DMS53 treated with DMSO at 0.1 percent for 48 hours (cell line): ENCODE data around the gene GABRR2.
A peak's percentile ranks its signal among the peaks of the same experiment; 100 is the strongest.
"Not testable (repeated sequence)": the region's sequence is repeated elsewhere in the genome, so short reads cannot be mapped to it uniquely, and the experiment has no call there.

Experiments used
- DNase-seq: peaks from one replicate; lab custom pipeline; 2025; ENCODE audit not compliant: unreplicated experiment; lab: John Stamatoyannopoulos, UW

GABRR2 gene

DNA sequence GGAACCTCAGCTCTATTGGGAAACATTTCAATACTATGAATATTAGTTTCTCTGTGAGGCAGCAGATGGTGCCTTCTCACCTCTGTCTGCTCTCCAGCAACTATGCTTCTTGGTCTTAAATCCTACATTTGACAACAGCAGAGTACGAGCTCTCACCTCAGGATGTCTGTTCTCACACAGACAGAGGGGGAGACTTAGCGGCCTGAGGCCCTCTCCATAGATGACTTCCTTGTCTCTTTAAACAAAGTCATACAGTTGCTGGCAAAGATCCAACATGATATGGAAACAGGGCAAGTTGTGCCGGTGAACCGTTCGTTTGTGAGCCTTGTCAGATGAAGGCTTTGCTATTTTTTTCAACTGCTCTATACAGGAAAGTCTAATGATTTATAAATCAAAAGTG lies 54.3 kb downstream of the GABRR2 start:
- DNase-seq, result no peak

DNA sequence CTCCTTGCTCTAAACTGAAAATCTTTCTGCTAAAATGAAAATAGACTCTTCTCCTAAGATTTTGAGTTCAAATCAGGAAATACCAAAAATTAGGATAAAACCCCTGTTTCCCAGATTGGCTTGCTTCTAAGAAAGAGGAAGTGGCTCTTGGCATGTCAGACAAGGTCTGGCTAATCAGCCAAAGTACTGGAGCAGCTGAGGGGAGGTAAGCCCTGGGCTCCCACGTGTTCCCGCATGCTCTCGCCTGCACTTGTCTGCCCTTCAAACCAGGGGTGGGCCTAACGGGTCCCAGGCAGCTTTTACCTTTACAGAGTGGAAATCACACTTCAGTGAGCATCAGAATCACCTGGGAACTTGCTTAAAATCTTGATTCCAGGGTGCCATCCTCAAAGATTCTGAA lies 54.8 kb downstream of the GABRR2 start:
- DNase-seq, result no peak

DNA sequence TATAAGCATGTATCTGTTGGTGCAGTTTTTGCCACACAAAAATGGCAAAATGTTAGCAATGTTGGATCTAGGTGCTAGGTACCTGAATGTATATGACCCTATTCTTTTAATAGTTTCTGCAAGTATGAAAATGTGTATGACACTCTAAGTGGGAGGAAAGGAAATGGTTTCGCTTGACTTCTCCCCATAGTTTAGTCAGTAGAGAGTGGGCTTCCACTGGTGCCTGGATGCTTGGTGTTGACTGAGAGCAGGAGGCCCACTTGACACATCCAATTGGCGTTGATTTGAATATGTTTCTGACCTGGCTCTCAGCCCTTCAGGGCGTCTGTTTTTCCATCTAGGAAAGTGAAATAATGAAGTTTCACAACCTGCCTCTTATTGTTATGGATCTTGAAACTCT lies 56.2 kb downstream of the GABRR2 start:
- DNase-seq, result no peak

DNA sequence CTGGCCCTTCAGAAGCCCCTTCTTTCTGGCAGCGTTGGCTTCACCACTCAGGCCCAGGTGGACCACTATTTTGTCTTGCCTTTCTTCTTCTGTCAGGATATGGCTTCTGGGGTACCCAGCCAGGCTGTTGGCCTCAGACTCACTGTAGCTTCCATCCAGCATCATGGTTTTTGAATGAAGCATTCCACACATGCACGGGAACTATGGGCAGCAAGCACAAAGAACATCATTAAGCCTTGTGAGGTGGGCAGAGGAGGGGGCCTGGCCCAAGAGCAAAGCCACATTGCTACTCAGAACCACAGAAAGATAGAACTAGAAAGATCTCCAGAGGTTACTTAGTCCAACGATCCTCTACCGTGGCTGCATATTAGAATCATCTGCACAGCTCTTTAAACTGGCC lies 57.3 kb downstream of the GABRR2 start:
- DNase-seq, result no peak

DNA sequence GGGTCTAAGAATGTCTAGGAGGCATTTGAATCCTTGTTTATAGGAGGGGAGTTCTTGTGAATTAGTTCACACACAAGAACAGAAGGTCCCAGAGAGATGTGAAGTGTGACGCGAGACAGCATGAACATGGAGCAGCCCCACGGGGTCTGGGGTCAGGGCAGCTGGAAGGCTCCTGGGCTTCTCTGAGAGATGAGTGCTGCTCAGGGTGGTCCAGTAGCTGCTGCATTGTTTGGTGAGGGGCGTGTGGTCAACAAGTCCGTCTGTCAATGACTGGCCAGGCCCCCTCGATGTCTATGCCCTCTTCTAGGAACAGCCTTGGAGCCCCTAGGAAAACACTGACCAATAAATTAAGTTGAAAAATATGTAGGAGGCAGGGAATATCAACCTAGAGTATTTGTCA lies 57.8 kb downstream of the GABRR2 start:
- no peak for DNase-seq

DNA sequence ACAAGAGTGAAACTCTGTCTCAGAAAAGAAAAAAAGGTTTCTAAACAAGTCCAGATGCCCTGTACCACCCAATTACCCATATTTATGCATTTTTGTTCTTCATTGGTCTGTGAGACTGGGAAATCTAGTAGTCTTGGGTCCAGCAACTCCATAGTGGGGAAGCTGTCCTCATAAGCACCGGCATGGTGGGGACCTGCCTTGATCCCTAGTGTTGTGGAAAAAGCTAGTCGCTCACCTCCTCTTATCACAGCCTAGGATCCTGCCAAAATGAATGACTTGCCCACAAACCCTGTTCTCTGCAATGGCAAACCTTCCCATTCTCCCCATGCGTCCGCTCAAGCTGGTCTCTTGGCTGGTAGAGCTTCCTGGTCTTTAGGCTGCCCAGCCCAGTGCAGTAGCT lies 59.7 kb downstream of the GABRR2 start:
- no peak for DNase-seq

DNA sequence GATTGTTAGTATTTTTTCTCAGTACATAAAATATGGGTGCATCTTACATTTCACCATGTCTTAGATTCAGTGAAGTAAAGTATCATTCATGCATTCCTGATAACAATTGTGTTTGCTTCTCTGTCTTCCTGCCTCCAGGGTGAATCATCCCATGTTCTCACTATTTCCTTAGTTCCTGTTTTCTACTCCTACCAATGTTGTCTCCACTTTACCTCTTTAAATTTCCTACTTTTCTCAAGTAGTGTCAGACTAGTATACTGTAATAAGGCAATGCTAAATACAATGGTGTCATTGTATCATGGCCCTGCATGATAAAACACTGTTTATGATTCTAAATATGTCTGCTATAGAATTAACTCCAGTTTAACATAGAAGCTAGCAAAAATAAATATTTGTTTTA lies 60.5 kb downstream of the GABRR2 start:
- no peak for DNase-seq

DNA sequence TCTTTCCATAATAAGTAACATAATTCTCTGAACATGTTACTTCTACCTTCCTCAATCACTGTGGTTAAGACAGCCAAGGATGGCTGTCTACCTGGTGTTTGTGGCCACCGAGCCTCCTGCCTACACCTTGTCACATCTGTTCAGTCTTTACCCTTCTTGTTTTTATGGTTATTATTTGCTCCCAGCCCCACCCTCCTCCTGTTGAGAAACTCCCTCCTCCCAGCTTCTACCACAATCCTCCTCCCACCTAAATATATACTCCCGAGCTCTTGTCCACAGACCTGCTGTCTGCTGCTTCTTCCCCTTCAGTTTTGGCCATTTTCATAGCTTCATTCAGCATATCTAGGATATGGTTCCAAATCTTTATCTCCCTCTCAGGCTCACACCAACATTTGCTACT lies 62.2 kb downstream of the GABRR2 start:
- DNase-seq, result no peak

DNA sequence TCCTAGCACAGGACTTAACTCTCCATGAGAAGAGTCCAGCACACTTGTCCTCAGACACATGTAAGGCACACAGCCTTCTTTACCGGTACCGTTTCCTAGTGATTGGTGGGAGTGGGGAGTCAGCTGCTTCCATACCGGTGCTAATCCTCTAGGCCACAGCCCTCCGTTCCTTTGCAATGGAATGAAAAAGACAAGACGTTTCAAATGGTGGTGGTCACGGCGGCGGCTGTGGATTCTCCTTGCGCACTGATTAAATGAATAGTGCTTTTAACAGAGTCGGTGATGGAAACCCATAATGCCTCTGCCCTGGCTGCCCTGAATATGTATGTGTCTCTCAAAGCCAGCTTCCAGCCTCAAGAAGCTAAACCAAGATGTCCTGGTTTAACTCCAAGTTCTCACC lies 63.1 kb downstream of the GABRR2 start:
- DNase-seq, result no peak

DNA sequence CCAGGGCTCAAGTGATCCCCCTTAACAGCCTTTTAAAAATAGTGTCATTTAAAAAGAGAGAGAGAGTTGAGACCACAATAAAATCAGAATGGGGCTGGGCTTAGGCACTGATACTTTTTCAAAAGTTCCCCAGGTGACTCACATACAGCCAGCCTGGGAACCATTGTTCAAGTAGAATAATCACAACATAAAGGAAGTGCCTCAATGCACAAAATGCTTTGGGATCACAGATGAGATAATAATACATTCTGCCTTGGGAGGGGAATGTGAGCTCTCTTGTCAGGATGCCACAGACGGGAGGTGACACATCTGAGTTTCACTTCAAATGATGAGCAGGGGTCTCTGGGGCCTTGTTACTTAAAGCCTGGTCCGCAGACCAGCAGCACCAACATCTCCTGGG lies 63.9 kb downstream of the GABRR2 start:
- no peak for DNase-seq

DNA sequence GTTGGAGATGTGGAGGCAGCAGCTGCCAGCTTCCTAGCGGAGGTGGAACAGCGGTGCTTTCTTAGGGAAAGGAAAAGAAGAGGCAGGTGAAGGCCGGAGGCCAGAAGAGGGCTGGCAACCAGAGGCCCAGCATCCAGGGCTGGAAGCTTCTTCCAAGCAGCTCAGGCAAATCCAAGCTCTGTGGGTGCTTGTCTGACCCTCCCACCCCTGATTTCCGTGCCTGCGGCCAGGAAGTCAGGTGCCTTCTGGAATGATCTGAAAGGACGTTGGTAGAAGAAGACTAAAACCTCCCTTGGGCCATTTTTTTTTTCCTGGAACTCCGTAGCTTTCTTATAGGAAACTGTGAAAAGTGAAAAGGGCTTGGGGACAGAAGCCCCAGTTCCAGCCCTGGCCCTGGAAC lies 64.9 kb downstream of the GABRR2 start:
- no peak for DNase-seq

DNA sequence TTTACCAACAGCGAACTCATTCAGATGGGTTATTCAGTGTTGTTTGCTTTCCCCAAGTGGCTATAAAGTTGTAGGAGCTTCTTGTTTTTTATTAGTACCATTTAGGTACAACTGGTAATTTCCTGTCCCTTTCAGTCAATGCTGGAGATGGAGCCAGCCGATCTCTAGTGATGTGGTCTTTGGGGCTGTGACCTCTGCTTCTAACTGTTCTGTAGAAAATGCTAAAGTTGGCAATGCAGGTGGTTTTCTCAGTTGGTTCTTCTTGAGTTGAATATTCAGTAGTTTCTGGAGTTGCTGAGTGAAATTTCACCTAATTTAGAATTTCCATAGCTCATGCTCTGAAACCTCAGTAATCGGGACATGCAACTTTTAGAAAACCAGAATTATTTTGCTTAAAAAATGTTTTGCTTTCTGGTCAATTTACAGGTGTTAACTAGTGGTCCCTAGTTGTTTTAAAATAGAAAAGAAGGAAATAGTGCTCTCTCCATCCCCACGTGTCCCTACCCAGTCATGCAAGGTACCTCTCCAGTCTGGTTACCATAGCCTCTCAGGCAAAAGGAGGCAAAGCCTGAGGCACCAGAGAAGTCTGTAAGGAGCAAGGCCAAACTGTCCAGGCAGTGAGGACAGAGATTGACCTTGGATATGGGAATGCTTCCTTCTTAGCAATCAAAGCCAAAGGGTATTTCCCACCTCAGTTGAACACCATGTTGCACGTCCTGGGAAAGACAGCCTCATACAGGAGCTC lies 70.7 kb downstream of the GABRR2 start:
- DNase-seq, result no peak

DNA sequence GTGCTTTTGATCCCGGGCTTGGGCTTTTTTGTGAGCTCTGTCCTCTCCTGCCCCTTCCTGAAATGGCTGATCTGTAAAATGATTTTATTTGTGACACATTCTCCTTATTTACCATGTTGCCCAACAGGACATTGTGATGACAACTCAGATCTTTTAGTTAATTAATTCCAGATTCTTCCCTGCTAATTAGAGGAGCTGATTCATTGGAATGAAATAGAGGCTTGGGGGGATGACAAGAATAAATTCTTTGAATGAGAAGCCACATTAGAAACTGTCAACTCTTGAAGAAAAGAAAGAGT lies 71.8 kb downstream of the GABRR2 start:
- DNase-seq, result no peak

DNA sequence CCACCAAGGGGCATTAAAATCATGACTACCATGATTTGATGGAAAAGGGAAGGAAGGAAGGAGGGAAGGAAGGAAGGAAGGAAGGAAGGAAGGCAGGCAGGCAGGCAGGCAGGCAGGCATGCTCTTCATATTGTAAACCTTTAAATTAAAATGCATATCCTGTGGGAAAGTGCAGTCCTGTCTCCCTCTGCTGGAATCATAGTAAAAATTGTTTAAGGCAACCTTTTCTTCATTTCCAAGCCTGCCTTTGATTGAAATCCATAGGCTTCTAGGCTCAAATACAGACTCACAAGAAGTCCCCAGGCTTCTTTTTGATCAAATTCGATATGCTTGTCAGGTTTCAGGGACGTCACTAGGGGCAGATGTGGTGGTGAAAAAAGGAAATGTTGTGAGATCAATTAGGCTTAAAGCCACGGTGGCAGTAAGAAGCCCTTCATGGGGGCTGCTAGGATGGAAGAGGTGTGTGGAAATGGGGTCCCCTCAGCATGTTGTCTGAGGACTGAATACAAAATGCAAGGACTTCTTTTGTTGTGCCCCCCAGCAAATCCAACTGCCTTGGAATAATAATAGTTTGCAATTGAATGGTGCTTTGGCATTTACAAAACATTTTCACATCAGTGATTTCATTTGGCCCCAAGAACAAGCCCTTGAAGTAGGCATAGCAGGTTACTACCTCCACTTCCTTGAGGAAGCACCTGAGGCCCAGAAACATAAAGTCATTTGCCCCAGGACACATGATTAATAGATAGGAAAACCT lies 72.3 kb downstream of the GABRR2 start:
- DNase-seq, result peak; percentile 70

DNA sequence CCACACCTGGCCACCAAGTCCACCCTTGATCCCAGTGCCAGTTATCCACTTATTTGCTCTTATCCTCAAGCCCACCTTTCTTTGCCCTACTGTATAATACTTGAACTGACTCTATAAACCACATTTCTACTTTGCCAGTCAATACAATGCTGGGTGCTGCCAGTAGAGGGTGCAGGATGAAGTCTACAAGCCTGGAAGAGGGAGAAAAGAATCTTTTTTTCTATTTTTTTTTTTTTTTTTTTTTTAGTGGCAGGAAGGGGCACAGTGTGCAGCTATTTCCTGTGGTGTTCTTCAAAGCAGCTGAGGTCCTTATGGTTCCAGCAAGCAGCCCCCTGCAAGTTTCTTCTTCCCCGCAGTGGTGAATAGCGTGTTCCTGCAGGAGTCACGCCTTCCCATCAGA lies 75.8 kb downstream of the GABRR2 start:
- DNase-seq, result no peak

DNA sequence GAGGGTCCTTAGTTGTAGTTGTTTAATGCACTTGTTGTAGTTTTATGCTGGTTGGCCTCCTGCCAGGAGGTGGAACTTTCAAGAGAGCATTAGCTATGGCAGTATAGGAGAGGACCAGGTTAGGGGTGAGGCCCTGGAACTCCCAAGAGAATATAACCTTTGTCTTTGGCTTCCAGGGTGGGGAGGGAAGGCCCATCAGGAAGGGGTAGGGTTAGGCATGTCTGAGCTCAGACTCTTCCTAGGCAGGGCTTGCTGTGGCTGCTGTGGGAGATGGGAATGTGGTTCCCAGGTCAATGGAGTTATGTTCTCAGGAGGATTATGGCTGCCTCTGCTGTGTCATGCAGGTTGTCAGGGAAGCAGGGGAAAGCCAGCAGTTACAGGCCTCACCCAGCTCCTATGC lies 77.9 kb downstream of the GABRR2 start:
- no peak for DNase-seq

DNA sequence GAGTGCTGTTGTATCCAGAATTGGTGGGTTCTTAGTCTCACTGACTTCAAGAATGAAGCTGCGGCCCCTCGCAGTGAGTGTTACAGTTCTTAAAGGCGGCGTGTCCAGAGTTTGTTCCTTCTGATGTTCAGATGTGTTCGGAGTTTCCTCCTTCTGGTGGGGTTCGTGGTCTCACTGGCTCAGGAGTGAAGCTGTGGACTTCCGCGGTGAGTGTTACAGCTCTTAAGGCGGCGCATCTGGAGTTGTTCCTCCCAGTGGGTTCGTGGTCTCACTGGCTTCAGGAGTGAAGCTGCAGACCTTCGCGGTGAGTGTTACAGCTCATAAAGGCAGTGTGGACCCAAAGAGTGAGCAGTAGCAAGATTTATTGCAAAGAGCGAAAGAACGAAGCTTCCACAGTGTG lies 81.5 kb downstream of the GABRR2 start:
- DNase-seq, result not testable (repeated sequence)

DNA sequence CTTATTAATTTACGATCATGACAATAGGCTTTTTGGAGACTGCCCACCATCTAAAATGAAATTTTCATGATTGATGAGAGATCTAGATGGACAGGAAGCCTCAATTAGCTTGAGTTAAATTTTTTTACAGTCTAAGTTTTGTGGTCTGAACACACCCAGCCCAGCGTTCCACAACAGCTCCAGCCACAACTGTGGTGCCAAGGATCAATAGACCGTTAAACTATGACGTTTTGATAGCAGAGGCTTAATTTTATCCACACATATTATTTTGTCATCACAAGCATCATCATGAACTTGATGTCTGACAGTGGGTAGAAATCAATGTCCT lies 92.4 kb downstream of the GABRR2 start:
- no peak for DNase-seq

DNA sequence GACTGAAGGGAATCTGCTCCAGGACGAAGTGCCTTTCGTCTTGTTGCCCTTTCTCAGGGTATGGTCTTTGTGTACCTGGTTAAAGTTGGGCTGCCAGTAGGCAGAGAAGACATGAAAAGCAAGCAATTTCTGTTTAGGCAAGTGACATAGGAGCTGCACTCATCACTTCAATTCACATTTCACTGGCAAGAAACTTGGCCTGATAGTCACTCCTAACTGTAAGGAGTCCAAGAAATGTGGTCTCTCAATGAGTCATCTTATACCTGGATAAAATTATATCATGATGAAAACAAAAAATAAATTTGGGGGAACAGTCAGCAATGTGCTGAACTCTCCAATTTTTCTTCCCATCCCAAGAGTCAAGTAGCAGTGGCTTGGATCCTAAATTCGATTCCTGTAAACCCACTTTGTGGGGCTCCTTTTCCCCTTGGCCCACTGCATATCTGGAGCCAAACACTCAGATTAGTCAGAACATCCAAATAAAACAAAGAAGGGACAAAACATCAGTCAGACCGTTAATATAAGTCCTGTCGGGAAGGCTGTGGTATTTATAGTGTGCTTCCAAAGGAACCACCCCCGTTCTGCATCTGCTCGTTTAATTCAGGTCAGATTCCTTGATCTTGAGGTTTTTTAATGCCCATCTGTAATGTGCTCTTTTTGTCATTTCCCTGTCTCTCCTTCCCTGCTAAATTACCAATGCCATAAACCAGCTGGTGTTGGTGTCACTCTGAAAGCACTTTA lies 93.0 kb downstream of the GABRR2 start:
- DNase-seq, result no peak

DNA sequence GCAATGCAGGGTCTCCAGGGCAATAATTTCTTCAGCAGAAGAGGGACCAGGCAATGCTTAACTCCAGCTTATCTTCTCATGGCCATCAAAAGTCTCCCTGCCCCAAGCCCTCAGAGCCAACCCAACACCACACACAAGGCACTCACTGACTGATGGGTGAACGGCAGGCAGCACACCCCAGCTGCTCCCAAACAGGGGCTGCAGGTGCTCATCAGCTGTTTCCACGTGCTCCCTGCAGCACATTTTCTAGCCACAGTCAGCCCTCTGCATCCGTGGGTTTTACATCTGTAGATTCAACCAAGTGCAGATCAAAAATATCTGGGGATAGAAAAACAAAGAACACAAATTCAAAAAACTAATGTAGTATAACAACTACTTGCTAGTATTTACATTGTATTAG lies 94.0 kb downstream of the GABRR2 start:
- DNase-seq, result no peak

DNA sequence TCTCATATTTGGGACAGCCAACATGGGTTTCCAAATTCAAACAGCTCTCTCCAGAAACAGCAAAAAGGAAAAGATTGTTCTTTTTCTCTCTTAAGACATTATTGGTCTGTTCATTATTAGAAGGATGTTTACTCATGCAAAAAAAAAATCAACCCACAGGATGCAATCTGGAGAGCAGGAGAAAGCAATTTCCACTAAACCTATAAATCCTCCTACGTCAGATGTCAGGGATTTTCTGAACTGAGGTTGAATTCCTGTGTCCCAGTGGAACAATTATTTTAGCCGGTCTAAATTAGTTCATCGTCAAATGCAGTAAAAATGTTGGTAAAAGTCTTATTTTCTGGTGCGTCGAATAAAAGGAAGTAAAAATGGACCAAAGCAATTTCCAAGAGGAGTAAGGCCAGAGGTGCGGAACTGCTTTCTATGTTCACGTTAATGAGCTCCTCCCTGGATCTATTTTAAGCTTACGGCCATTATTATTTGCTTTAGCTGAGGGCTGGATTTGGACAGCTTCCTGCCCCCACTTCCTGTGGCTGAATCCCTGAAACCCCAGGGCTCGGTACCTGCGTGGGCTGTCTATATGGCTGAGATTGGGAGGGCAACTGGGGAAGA lies 97.7 kb downstream of the GABRR2 start, which contains the start of gene GABRR1:
Gene GABRR1, minus strand, starts transcription at position 60 of the 612 bp plus-strand sequence. Its CDS starts 36 bp downstream, at position 24.
- no peak for DNase-seq

DNA sequence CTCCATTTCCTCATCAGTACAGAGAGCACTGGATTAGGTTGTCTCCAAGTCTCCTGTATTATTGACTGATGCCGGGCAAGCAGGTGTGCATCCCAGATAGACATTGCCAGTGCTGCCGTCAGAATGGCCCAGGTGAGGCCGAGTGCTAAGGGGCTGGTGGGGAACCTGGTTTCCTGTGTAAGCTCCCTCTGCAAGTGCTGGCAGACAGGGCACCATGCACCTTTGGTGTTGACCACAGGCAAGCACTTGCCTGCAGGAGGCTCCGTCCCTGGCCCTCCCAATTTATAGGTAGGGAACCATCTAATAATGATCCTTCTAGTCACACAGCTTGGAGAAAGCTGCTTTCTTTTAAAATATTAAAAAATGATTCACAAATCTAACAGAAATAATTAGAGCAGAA lies 98.7 kb downstream of the GABRR2 start:
- no peak for DNase-seq
